ENCODE results near the gene BTNL2. TPM values are rescaled to one million over a fixed set of nuclear protein-coding genes. Genes with fewer than 3 reads are reported as not detected.

BTNL2 gene
- total RNA-seq, 1 experiment from 2014 or later: not detected

- H2BK15ac ChIP-seq (ENCODE audit: low read depth, low read length): no peak overlapping the region
- no peaks in the 10 kb centered on the region for H3K23me2 ChIP-seq (ENCODE audit: insufficient read length, low read depth, low read length, poor library complexity, severe bottlenecking)
- H3K4me2 ChIP-seq (ENCODE audit: insufficient read depth, insufficient read length, low read length): no peak overlapping the region
- no peaks in the 10 kb centered on the region for H4K20me1 ChIP-seq (ENCODE audit: control insufficient read depth, insufficient read depth, insufficient read length)
- no peak overlapping the region for H2BK5ac ChIP-seq (ENCODE audit: insufficient read length, low read length)
- H3K18ac ChIP-seq (ENCODE audit: insufficient read length, low read depth, low read length): no peak overlapping the region
- H3K9me3 ChIP-seq (ENCODE audit: control insufficient read depth, low read depth, low read length): no peaks in the 10 kb centered on the region
- H3K4me1 Mint-ChIP-seq: peaks cover 4 to 6% of the 10 kb centered on the region in 2 experiments
- H3K79me1 ChIP-seq (ENCODE audit: insufficient read depth, low read depth, low read length, poor library complexity, severe bottlenecking): no peaks in the 10 kb centered on the region
- H3K23ac ChIP-seq (ENCODE audit: insufficient read length, low read depth, low read length): no peak overlapping the region
- no peak overlapping the region for H3K4ac ChIP-seq (ENCODE audit: low read depth, low read length)
- H3K27me3 Mint-ChIP-seq (ENCODE audit: low read depth): peaks cover 3% of the 10 kb centered on the region
- no CpG with 5 or more reads among the region's 1 CpG for WGBS (ENCODE audit: extremely low coverage, insufficient read length, low lambda C conversion rate)
- no peak overlapping the region for H2AK5ac ChIP-seq (ENCODE audit: insufficient read length, low read length)
- H3T11ph ChIP-seq (ENCODE audit: low read length): no peak overlapping the region
- H4K8ac ChIP-seq (replicated peaks; ENCODE audit: insufficient read length, low read depth, low read length): no peak overlapping the region
- no peak overlapping the region for H2BK12ac ChIP-seq (ENCODE audit: insufficient read length, low read depth, low read length)
- H3K56ac ChIP-seq (ENCODE audit: insufficient read length, low read depth, low read length): no peak overlapping the region
- H3K9ac ChIP-seq (ENCODE audit: extremely low read depth, insufficient read length, low read length): no peak overlapping the region
- H3K4me1 ChIP-seq (ENCODE audit: insufficient read depth, low read length): no peaks in the 10 kb centered on the region
- H3K36me3 Mint-ChIP-seq (ENCODE audit: insufficient read depth in 1 of 3, low read depth in 3 of 3): no peaks in the 10 kb centered on the region; a peak in 1 of 7 replicates
- H4K5ac ChIP-seq (ENCODE audit: insufficient read length, low read depth, low read length): no peak overlapping the region
- no peak overlapping the region for H3K4me3 Mint-ChIP-seq
- H3K27ac ChIP-seq (ENCODE audit: insufficient read length, low read depth, low read length): no peak overlapping the region
- no peak overlapping the region for H3K14ac ChIP-seq (ENCODE audit: insufficient read depth, low read length)
- H2AFZ ChIP-seq (ENCODE audit: low read length): no peak overlapping the region
- no peak overlapping the region for H3K27ac Mint-ChIP-seq
- TF ChIP-seq, protein P1, sequence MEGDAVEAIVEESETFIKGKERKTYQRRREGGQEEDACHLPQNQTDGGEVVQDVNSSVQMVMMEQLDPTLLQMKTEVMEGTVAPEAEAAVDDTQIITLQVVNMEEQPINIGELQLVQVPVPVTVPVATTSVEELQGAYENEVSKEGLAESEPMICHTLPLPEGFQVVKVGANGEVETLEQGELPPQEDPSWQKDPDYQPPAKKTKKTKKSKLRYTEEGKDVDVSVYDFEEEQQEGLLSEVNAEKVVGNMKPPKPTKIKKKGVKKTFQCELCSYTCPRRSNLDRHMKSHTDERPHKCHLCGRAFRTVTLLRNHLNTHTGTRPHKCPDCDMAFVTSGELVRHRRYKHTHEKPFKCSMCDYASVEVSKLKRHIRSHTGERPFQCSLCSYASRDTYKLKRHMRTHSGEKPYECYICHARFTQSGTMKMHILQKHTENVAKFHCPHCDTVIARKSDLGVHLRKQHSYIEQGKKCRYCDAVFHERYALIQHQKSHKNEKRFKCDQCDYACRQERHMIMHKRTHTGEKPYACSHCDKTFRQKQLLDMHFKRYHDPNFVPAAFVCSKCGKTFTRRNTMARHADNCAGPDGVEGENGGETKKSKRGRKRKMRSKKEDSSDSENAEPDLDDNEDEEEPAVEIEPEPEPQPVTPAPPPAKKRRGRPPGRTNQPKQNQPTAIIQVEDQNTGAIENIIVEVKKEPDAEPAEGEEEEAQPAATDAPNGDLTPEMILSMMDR (conservative IDR thresholded peaks at IDR 0.05): no peak
- H4K91ac ChIP-seq (ENCODE audit: insufficient read length, low read depth, low read length): no peak overlapping the region
- no peaks in the 10 kb centered on the region for H3K27me3 ChIP-seq (ENCODE audit: insufficient read depth, low read length)
- no peak for DNase-seq
- H3K79me2 ChIP-seq (ENCODE audit: insufficient read depth, low read length): no peaks in the 10 kb centered on the region
- no peak overlapping the region for H2BK20ac ChIP-seq (ENCODE audit: low read depth, low read length, poor library complexity, severe bottlenecking)
- H3K9me3 Mint-ChIP-seq: 0 out of 5 replicates have a peak, but pooled peaks cover 0 to 2% of the 10 kb centered on the region in 2 experiments
- H2BK120ac ChIP-seq (ENCODE audit: low read depth, low read length, poor library complexity, severe bottlenecking): no peak overlapping the region
Observed at GRCh38 chr6:32439139-32439538, 32.2 kb upstream of the BTNL2 start.
